Adrenal gland (tissue), 19 donors: ENCODE results near the gene SDHC. TPM values are rescaled to one million over a fixed set of nuclear protein-coding genes. Genes with fewer than 3 reads are reported as not detected.

Experiments
- DNase-seq, 7 donors: peaks; one replicate each; pipeline ENCODE4 v3.0.0-alpha.2; 2019 to 2020
- H3K27ac ChIP-seq, 5 donors: fragments of 200-600 bp; sonication (generic) in 4 of 5; 1 replicate in 3 of 5; 2 replicates in 2 of 5; pipeline versions ENCODE4 v1.5.1 to v1.8.0; 2016 to 2020; ENCODE audit warnings: mild to moderate bottlenecking in 1 of 5
- H3K27me3 ChIP-seq: fragments of 200-600 bp; 2 replicates; pipeline ENCODE4 v1.8.0; 2021
- H3K36me3 ChIP-seq, 2 donors: fragments of 200-600 bp; replicated peaks in 1 of 2; 1 replicate in 1 of 2; 2 replicates in 1 of 2; pipeline versions ENCODE4 v1.5.1 to v1.8.0; 2018 to 2022
- H3K4me1 ChIP-seq, 2 donors: fragments of 200-600 bp; replicated peaks in 1 of 2; 1 replicate in 1 of 2; 2 replicates in 1 of 2; pipeline versions ENCODE4 v1.5.1 to v1.8.0; 2018 to 2021
- H3K4me3 ChIP-seq, 4 donors: fragments of 200-600 bp; sonication (generic) in 3 of 4; one replicate each; pipeline ENCODE4 v1.5.1; 2016 to 2018
- H3K9me3 ChIP-seq, 3 donors: fragments of 200-600 bp; sonication (generic) in 1 of 3; replicated peaks in 1 of 3; 1 replicate in 2 of 3; 2 replicates in 1 of 3; pipeline versions ENCODE4 v1.5.1 to v1.8.0; 2016 to 2021
- POLR2A ChIP-seq, 2 donors: fragments of 450-650 bp; IDR thresholded peaks; one replicate each; pipeline ENCODE4 v1.6.1; 2017; ENCODE audit warnings: antibody characterized with exemption in 2 of 2, mild to moderate bottlenecking in 2 of 2, moderate library complexity in 1 of 2
- whole genome bisulfite sequencing, 4 donors: extraction: QIAGEN DNeasy Blood & Tissue Kit in 2 of 4; methylation state at CpG; one replicate each; pipeline versions ENCODE4 v1.1.5 to v1.1.7; 2013 to 2017; 5-methylcytosine and 5-hydroxymethylcytosine counted together
- intact Hi-C, 2 donors: fragments of 100-400 bp; cut with DNase I; formaldehyde crosslinking; loops; one replicate each; pipeline versions ENCODE4 v1.14.1 to v1.15.0; 2022 to 2023
- long read RNA-seq, 10 donors: library from polyadenylated mRNA in 3 of 10; unstranded in 2 of 10; stranded (forward) in 1 of 10; transcript quantifications; one replicate each; pipeline ENCODE4 v2.0.0 and lab custom pipeline, GENCODE V29; 2021 to 2026
- polyA plus RNA-seq, 3 donors: library from polyadenylated mRNA; stranded (reverse); fragments of 200-250 nt in 2 of 3; fragments of 350-450 nt in 1 of 3; fragmentation: Illumina TruSeq in 1 of 3; extraction: RNeasy Lipid Tissue Mini Kit (QIAGEN cat#74804) in 1 of 3; gene quantifications; one replicate each; pipeline ENCODE4 v1.2.3, GENCODE V29; 2013 to 2014
- total RNA-seq, 9 donors: library from RNA; depleted of rRNA in 4 of 9; stranded (reverse); fragments of >200 nt in 4 of 9; fragments of 120-200 nt in 1 of 9; fragmentation: NEBNext Ultra II Directional in 1 of 9; extraction: Animal tissue kit (Norgen Biotek cat#: 25700) in 1 of 9; gene quantifications; one replicate each; pipeline versions ENCODE4 v1.1.0 to v1.2.4, GENCODE V29; 2013 to 2023
- TF ChIP-seq, protein P1 (sequence below), 6 experiments: fragments of 450-650 bp in 4 of 6; fragments of 200-600 bp in 2 of 6; sonication (generic) in 1 of 6; IDR thresholded peaks; 1 replicate in 5 of 6; 2 replicates in 1 of 6; pipeline versions ENCODE4 v1.5.1 to v1.8.0; 2016 to 2021; ENCODE audit warnings: antibody characterized with exemption in 6 of 6, mild to moderate bottlenecking in 2 of 6, moderate library complexity in 1 of 6
- donor health status: healthy with polysubstance abuse.
- donor health status: Bipolar disorder and iron deficiency.
- donor health status: DM: yes; HTN: yes; CAD: no.
- donor health status: DM: no; HTN: no; CAD: no.
- donor health status: DM: no; HTN: no; CAD: no.
- donor health status: DM: yes; HTN: yes; CAD: no.

SDHC gene, protein sequence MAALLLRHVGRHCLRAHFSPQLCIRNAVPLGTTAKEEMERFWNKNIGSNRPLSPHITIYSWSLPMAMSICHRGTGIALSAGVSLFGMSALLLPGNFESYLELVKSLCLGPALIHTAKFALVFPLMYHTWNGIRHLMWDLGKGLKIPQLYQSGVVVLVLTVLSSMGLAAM
- total RNA-seq, result 100 to 1,000 TPM in 7 of 9 donors, 10 to 100 TPM in 2; 45.0 to 434 (median 293) TPM
- polyA plus RNA-seq, result 100 to 1,000 TPM in 1 of 3 donors, 10 to 100 TPM in 2; 57.8 to 404 (median 63.6) TPM
- long read RNA-seq, donor 1, full-length matches to known transcripts, result 130 of 159 reads
- long read RNA-seq, donor 1, partial matches to known transcripts, result 29 of 159 reads
- long read RNA-seq, donor 1, other reads (novel, unspliced or antisense), result 0 of 159 reads
- long read RNA-seq, donor 2, full-length matches to known transcripts, result 86 of 117 reads
- long read RNA-seq, donor 2, partial matches to known transcripts, result 31 of 117 reads
- long read RNA-seq, donor 2, other reads (novel, unspliced or antisense), result 0 of 117 reads
- long read RNA-seq, donor 3, full-length matches to known transcripts, result 111 of 135 reads
- long read RNA-seq, donor 3, partial matches to known transcripts, result 24 of 135 reads
- long read RNA-seq, donor 3, other reads (novel, unspliced or antisense), result 0 of 135 reads
- long read RNA-seq, donor 4, full-length matches to known transcripts, result 47 of 50 reads
- long read RNA-seq, donor 4, partial matches to known transcripts, result 2 of 50 reads
- long read RNA-seq, donor 4, other reads (novel, unspliced or antisense), result 1 of 50 reads
- long read RNA-seq, donor 5, full-length matches to known transcripts, result 170 of 186 reads
- long read RNA-seq, donor 5, partial matches to known transcripts, result 8 of 186 reads
- long read RNA-seq, donor 5, other reads (novel, unspliced or antisense), result 8 of 186 reads
- long read RNA-seq, donor 6, full-length matches to known transcripts, result 36 of 44 reads
- long read RNA-seq, donor 6, partial matches to known transcripts, result 2 of 44 reads
- long read RNA-seq, donor 6, other reads (novel, unspliced or antisense), result 6 of 44 reads
- long read RNA-seq, donor 7, full-length matches to known transcripts, result 65 of 97 reads
- long read RNA-seq, donor 7, partial matches to known transcripts, result 32 of 97 reads
- long read RNA-seq, donor 7, other reads (novel, unspliced or antisense), result 0 of 97 reads
- long read RNA-seq, donor 8, full-length matches to known transcripts, result 92 of 119 reads
- long read RNA-seq, donor 8, partial matches to known transcripts, result 27 of 119 reads
- long read RNA-seq, donor 8, other reads (novel, unspliced or antisense), result 0 of 119 reads
- long read RNA-seq, donor 9, full-length matches to known transcripts, result 110 of 141 reads
- long read RNA-seq, donor 9, partial matches to known transcripts, result 31 of 141 reads
- long read RNA-seq, donor 9, other reads (novel, unspliced or antisense), result 0 of 141 reads
- long read RNA-seq, donor 10, full-length matches to known transcripts, result 35 of 41 reads
- long read RNA-seq, donor 10, partial matches to known transcripts, result 6 of 41 reads
- long read RNA-seq, donor 10, other reads (novel, unspliced or antisense), result 0 of 41 reads

DNA sequence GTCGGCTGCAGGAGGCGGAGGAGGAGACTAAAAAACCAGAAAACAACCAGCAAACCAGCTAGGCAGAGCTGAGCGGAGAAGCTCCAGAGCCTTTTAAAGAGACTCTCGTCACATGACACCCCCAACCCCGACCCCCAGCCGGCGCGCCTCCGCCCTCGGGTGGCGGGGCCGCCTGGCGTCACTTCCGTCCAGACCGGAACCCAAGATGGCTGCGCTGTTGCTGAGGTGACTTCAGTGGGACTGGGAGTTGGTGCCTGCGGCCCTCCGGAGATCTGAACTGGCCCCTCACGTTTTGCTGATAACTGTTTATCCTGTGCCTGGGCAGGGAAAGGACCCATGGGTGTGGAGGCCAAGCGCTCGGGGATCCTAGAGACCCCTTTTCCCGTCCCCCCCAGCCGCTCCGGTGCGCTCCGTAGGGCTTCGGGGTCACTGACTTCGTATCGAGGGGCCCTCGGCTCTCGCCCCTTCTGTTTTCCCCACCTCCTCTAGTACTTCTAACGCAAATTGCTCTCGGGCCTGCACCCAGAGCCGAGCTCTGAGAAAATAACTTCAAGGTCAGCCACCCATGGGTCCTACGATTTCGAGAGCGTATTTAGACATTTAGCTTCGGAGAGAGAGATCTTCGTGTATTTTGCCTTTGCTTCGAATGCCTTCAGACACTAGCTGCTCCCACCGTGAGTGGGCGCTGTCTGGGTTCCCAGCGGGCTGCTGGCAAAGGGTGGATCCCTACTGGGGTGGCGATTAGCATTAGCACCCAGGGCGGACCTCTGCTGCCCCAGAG, at the start of gene SDHC:
Gene SDHC, plus strand, starts transcription at position 181 of the 781 bp plus-strand sequence. Its CDS starts 25 bp downstream, at position 206.
- intact Hi-C loops, result no loop called here
- Histone ChIP-seq H3K9me3 (no peaks in the 10 kb centered on the region), H3K4me1 (peaks cover 10 to 39% of the 10 kb centered on the region in 2 donors), H3K36me3 (no peaks in the 10 kb centered on the region), H3K4me3 (peak within 1 kb of the TSS; percentile 17 to 84 (median 77)), H3K27me3 (no peaks in the 10 kb centered on the region), H3K27ac (peak within 1 kb of the TSS; percentile 83 to 92 (median 91))
- WGBS, 4 donors, result 0 to 2% (median 0%) methylated on average over 31 to 45 of the region's 45 CpGs
- TF ChIP-seq POLR2A (IDR thresholded peaks at IDR 0.05), result peak; percentile 82 to 87
- TF ChIP-seq, protein P1, sequence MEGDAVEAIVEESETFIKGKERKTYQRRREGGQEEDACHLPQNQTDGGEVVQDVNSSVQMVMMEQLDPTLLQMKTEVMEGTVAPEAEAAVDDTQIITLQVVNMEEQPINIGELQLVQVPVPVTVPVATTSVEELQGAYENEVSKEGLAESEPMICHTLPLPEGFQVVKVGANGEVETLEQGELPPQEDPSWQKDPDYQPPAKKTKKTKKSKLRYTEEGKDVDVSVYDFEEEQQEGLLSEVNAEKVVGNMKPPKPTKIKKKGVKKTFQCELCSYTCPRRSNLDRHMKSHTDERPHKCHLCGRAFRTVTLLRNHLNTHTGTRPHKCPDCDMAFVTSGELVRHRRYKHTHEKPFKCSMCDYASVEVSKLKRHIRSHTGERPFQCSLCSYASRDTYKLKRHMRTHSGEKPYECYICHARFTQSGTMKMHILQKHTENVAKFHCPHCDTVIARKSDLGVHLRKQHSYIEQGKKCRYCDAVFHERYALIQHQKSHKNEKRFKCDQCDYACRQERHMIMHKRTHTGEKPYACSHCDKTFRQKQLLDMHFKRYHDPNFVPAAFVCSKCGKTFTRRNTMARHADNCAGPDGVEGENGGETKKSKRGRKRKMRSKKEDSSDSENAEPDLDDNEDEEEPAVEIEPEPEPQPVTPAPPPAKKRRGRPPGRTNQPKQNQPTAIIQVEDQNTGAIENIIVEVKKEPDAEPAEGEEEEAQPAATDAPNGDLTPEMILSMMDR (IDR thresholded peaks at IDR 0.05), result peak in 3 of 6 experiments; percentile 25 to 32 (median 25)
- DNase-seq, result peak; percentile 91 to 95 (median 92)

DNA sequence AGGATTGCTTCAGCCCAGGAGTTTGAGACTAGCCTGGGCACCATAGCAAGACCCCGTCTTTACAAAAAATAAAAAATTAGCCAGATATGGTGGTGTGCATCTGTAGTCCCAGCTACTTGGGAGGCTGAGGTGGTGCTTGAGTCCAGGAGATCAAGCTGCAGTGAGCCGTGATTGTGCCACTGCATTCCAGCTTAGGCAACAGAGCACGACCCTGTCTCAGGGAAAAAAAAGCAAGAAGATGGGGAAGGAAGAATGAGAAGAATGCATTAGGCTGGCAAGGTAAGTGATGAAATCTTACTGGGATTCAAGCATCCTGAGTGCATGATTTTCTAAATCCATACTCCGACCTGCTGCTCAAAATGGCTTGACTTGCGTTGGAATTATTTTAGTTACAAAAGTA, 48.9 kb upstream of the SDHC start:
- H3K27ac ChIP-seq, result no peak overlapping the region
- DNase-seq, result no peak
- TF ChIP-seq, protein P1 (IDR thresholded peaks at IDR 0.05), result no peak
- no peak for TF ChIP-seq POLR2A (IDR thresholded peaks at IDR 0.05)
- H3K4me1 ChIP-seq, result peaks cover 0 to 4% of the 10 kb centered on the region in 2 donors
- H3K9me3 ChIP-seq, result no peaks in the 10 kb centered on the region
- intact Hi-C loops, result no loop called here
- WGBS, 4 donors, result 80 to 92% (median 87%) methylated on average over 5 of the region's 5 CpGs
- no peak overlapping the region for H3K4me3 ChIP-seq
- peaks cover 1% of the 10 kb centered on the region for H3K27me3 ChIP-seq
- no peaks in the 10 kb centered on the region for H3K36me3 ChIP-seq

- no peaks in the 10 kb centered on the region for H3K36me3 ChIP-seq
- TF ChIP-seq POLR2A (IDR thresholded peaks at IDR 0.05), result no peak
- TF ChIP-seq, protein P1 (IDR thresholded peaks at IDR 0.05), result no peak
- H3K27ac ChIP-seq, result no peak overlapping the region
- intact Hi-C loops, result no loop called here
- WGBS, 4 donors, result 36 to 59% (median 45%) methylated on average over 3 of the region's 3 CpGs
- peaks cover 0 to 4% of the 10 kb centered on the region in 2 donors for H3K4me1 ChIP-seq
- H3K9me3 ChIP-seq, result no peaks in the 10 kb centered on the region
- H3K27me3 ChIP-seq, result no peaks in the 10 kb centered on the region
- peak in 1 of 7 donors; percentile 32 for DNase-seq
- no peak overlapping the region for H3K4me3 ChIP-seq
Observed at GRCh38 chr1:161266202-161266601, 48.0 kb upstream of the SDHC start.
